HG02938 (cell line): ENCODE data around the gene C11orf91.
"Not testable (repeated sequence)": the region's sequence is repeated elsewhere in the genome, so short reads cannot be mapped to it uniquely, and the experiment has no call there.

ENCODE experiments used
- ATAC-seq: cut with Tn5 transposase; IDR thresholded peaks from one replicate; pipeline ENCODE4 v1.9.1; 2021; ENCODE audit warnings: mild to moderate bottlenecking, moderate library complexity; ENCODE audit not compliant: unreplicated experiment

Gene C11orf91

DNA sequence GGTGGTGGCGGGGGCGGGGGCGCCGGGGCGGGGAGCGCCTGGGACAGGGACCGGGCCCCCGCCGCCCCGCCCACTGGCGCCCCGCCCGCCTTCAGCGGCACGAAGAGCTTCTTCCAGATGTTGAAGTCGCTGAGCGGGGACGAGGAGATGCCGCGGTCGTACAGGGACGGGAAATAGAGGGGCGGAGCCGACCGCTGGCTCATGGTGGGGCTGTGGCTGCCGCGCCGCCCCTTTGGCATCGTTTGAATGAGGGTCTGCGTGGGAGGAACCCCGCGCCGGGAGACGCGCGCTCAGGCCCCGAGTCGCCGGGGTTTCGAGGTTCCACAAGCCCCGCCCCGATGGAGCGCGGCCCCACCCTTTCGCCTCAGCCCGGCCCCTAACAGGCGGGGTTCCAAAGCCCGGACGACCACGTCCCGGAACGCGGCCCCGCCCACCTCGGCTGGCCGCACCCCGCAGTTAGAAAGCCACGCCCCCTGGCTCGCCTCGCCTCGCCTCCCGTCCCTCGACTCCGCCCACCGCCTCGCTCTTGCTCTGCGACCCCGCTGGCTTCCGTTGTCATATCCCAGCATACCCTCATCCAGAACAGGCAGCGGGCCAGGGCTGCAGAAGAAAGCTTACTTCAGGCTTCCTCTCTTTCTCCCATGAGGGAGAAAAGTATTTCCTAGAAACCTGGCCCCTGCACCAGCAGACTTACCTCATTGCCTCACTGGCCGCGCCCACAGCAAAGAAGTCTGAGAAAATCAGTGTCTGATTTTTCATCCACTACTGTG is at the start of gene C11orf91:
C11orf91 (minus strand) TSS at position 325 of the 770 bp plus-strand sequence; CDS start at position 239, 86 bp downstream.
- ATAC-seq: peak; percentile 76

- no peak for ATAC-seq
These were observed 47.4 kb upstream of the C11orf91 start for GRCh38 chr11:33747979-33748378.

DNA sequence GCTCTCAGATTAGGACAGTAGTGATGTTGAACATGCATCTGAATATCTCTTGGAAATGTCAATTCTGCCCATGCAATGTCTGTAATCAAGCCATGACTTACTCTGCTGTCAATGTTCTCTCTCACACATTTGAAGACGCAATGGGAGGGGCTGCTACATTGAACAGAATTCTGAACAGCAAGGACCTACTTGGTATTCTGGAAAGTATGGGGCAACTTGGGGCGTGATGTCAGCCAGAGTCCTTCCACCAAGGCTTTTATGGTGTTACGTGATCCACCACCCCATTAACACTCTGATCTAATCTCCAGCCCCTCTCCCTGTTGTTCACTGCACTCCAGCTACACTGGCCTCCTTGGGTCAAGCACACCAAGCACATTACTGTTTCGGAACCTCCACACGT is 42.7 kb upstream of the C11orf91 start:
- no peak for ATAC-seq

DNA sequence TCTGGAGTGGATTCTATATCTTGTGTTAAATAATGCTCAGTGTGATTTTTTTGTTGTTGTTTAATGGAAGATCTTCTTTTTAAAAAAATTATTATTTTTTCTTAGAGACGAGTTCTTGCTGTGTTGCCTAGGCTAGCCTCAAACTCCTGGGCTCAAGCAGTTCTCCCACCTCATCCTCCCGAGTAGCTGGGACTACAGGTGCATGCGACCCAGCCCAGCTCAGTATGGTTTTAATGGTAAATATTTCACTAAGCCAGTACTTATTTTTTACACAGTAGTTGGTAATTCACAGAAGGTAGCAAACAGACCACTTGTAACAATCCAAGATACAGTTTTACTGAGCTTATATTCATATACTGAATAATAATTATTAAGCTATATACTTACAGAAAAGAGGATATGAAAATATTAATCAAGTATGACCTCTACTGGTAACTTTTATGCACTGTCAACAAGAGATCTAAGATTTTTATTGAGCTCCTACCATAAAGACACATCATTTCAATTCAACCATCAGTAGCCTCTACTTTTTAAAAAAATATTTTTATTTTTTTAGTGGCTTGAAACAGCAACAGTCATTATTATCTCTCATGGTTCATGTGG is 41.7 kb upstream of the C11orf91 start:
- peak; percentile 45 for ATAC-seq

DNA sequence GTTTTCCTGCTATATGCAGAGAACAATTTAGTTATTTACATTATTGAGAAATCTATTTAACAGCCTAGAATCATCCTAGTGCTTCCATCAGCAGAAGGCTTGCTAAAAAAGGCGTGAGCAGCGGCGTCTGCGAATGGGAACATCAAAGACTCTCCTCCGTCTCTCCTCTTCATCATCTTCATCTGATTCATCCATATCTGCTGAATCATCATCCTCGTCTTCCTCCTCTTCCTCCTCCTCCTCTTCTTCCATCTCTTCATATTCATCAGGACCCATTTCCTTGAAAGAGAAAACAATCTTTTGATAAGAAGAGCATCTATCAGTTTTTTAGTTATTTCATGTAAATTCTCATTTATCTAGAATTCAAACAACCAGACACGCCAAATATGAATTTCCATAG is 41.2 kb upstream of the C11orf91 start:
- ATAC-seq: no peak

GRCh38 chr11:33737362-33737821 is 36.8 kb upstream of the C11orf91 start:
- ATAC-seq: no peak

GRCh38 chr11:33736148-33736812 is 35.7 kb upstream of the C11orf91 start, which contains the start of gene CD59:
TSS of gene CD59 (minus strand) at chr11:33736423. CDS start at chr11:33722445, 13,978 bp downstream.
- peak; percentile 56 for ATAC-seq

GRCh38 chr11:33735271-33736147 is 34.9 kb upstream of the C11orf91 start:
- ATAC-seq: peak; percentile 55

DNA sequence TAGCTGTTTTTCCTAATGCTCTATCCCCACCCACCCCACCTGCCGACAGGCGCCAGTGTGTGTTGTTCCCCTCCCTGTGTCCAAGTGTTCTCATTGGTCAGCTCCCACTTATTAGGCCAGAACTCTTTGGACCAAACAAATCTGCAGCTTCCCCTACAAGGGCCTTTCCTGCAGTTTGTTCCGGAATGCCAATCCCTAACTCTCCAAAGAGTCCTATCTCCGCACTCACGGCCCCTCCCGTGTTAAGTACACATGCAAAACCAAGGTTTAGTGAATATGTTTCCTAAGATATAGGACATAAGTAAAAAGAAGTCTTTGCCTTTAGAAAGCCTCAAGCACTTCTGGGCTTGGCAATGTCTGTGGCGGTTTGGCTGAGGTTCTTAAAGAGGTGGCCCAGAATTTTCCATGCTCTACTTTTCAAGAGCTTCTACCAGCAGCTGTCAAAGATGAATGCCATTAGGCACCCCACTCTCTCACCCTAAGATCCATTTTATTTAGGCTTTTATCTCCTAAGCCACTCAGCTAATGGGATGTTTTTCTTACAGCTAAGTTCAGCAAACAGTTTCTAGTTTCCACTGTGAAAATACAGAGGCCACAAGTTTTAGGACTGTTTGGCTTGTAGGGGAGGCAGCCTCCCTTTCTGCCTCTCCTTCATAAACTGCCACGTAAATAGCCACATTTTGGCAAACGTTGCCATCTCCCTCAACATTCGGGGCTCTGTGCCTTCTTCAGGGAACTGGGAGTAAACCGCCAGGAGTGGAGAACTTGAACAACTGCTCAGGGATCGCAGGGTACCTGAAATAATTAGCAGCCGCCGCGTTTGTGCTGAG is 34.0 kb upstream of the C11orf91 start:
- no peak for ATAC-seq

- ATAC-seq: no peak
These were observed 33.4 kb upstream of the C11orf91 start for GRCh38 chr11:33733980-33734379.

GRCh38 chr11:33731723-33732531 is 31.3 kb upstream of the C11orf91 start:
- ATAC-seq: no peak

- no peak for ATAC-seq
These were observed 30.1 kb upstream of the C11orf91 start for GRCh38 chr11:33730716-33731115.

- ATAC-seq: not testable (repeated sequence)
These were observed 28.5 kb upstream of the C11orf91 start for GRCh38 chr11:33729072-33729664.

- ATAC-seq: not testable (repeated sequence)
These were observed 26.9 kb upstream of the C11orf91 start for GRCh38 chr11:33727539-33727938.

DNA sequence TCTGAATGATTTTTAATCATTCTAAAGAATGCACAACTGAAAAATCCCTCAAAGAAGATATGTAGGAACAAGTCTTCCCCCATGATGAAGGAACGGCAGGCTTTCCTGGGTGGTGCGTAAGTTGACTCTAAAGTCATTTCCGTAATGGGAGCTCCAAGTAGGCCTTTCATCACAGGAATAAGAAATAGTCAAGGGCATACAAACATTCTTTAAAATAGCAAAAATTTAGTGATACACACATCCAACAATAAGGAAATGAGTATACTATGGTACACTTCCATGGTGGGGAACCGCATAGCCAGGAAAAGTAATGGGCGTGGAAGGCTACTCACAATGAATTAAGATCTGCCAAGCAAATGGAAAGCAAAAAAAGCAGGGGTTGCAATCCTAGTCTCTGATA is 24.9 kb upstream of the C11orf91 start:
- no peak for ATAC-seq

DNA sequence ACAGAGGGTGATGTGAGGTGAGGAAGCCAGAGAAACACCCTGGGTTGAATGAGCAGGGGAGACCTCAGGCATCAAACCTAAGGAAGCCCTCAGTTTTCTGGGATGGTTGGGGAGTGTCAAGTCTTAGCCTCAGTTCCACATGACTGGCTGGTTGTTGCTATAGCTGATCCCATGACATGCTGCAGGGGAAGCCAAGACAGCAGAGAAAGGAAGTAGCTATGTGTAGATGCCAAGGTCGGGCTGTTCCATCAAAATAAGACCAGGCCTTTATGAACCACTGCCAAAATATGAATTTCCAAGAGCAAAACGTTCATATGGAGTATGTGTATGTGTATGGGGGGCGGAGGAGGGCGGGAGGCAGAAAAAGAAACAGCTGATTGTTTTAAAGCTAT is 24.0 kb upstream of the C11orf91 start:
- ATAC-seq: no peak

GRCh38 chr11:33723238-33723881 is 22.7 kb upstream of the C11orf91 start:
- ATAC-seq: no peak

- peak; percentile 70 for ATAC-seq
These were observed 22.1 kb upstream of the C11orf91 start for GRCh38 chr11:33722590-33723234.
